ENCODE results near the gene ZNF263.

ZNF263 gene

GRCh38 chr16:3328104-3328503 lies 44.8 kb downstream of the ZNF263 start:
- no peak for DNase-seq

DNA sequence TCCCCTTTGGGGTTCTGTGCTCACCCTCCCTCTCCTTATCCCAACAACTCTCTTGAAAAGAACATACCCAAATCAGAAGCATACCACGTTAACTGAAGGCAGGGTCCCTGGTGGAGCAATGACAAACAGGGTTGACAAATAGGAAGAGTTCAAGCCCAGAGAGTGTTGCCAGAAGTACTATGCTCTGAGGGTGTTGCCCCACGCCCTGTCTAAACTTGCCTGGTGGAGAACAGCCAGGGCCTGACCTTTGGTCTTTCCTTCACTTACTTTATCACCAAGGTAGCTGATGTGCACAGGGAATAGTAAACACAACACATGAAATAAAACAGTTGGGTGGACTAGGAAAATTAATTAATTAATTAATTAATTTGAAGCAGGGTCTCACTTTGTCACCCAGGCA lies 45.4 kb downstream of the ZNF263 start:
- no peak for DNase-seq

Data from central memory CD4-positive, alpha-beta T cell (primary cell).